Aorta (tissue), 5 donors: ENCODE results near the gene KDM4F. TPM values are rescaled to one million over a fixed set of nuclear protein-coding genes. Genes with fewer than 3 reads are reported as not detected.
A peak's percentile ranks its signal among the peaks of the same experiment; 100 is the strongest.

Experiments used
- ATAC-seq: fragments of 200-7000 bp; cut with Tn5 transposase; one replicate; pipeline ENCODE4 v1.9.1; 2022; ENCODE audit warnings: moderate library complexity; ENCODE audit not compliant: low FRiP score
- DNase-seq, 2 donors: peaks; one replicate each; pipeline ENCODE4 v3.0.0-alpha.2; 2020
- H3K27ac ChIP-seq, 2 donors: one replicate each; pipeline ENCODE4 v1.5.1; 2013; ENCODE audit warnings: low read length in 2 of 2, mild to moderate bottlenecking in 2 of 2, moderate library complexity in 2 of 2, control low read depth in 1 of 2, inconsistent platforms in 1 of 2, low read depth in 1 of 2
- H3K27me3 ChIP-seq, 2 donors: one replicate each; pipeline ENCODE4 v1.6.1; 2013; ENCODE audit warnings: control low read depth in 1 of 2, low read length in 1 of 2, mild to moderate bottlenecking in 1 of 2, moderate library complexity in 1 of 2; ENCODE audit not compliant: insufficient read depth in 2 of 2, control insufficient read depth in 1 of 2
- H3K36me3 ChIP-seq, 2 donors: one replicate each; pipeline ENCODE4 v1.6.1; 2013; ENCODE audit warnings: control low read depth in 1 of 2, low read length in 1 of 2, mild to moderate bottlenecking in 1 of 2; ENCODE audit not compliant: insufficient read depth in 2 of 2, control insufficient read depth in 1 of 2
- H3K4me1 ChIP-seq, 2 donors: one replicate each; pipeline ENCODE4 v1.6.1; 2013; ENCODE audit warnings: low read length in 2 of 2, control low read depth in 1 of 2, mild to moderate bottlenecking in 1 of 2, moderate library complexity in 1 of 2; ENCODE audit not compliant: insufficient read depth in 2 of 2, control insufficient read depth in 1 of 2
- H3K4me3 ChIP-seq, 2 donors: one replicate each; pipeline ENCODE4 v1.5.1; 2013; ENCODE audit warnings: low read length in 2 of 2, control low read depth in 1 of 2, mild to moderate bottlenecking in 1 of 2
- H3K9me3 ChIP-seq: one replicate; pipeline ENCODE4 v1.6.1; 2013; ENCODE audit warnings: mild to moderate bottlenecking, low read length; ENCODE audit not compliant: control insufficient read depth
- WGBS, 2 donors: extraction: QIAGEN DNeasy Blood & Tissue Kit; methylation state at CpG; one replicate each; pipeline ENCODE4 v1.1.7; 2013; 5-methylcytosine and 5-hydroxymethylcytosine counted together
- intact Hi-C, 2 donors: fragments of 100-400 bp; cut with DNase I; formaldehyde crosslinking; loops; one replicate each; pipeline versions ENCODE4 v1.14.2 to v1.15.0; 2022
- polyA plus RNA-seq, 2 donors: library from polyadenylated mRNA; stranded (reverse); fragments of 200-250 nt; gene quantifications; one replicate each; pipeline ENCODE4 v1.2.3, GENCODE V29; 2013
- total RNA-seq, 2 donors: library from RNA; stranded (reverse); fragmentation: NEBNext Ultra II Directional; extraction: Animal tissue kit (Norgen Biotek cat#: 25700); gene quantifications; one replicate each; pipeline ENCODE4 v1.2.1, GENCODE V29; 2021
- donor health status: healthy with polysubstance abuse.
- donor health status: Bipolar disorder and iron deficiency.
- donor health status: DM: no; HTN: no; CAD: no.
- donor health status: DM: no; HTN: no; CAD: no.
- donor health status: DM: yes; HTN: yes; CAD: no.

Gene KDM4F
- total and polyA plus RNA-seq, 4 donors: not detected

GRCh38 chr11:95089620-95090542, 40.7 kb downstream of the KDM4F start, which contains the start of gene ENDOD1:
Gene ENDOD1 (plus strand): TSS chr11:95089846. CDS start chr11:95089928, 82 bp downstream.
- ATAC-seq (peak; percentile 97), DNase-seq (peak; percentile 91 to 95)
- Histone ChIP-seq H3K36me3 (no peaks in the 10 kb centered on the region), H3K27me3 (no peaks in the 10 kb centered on the region), H3K9me3 (no peaks in the 10 kb centered on the region), H3K4me1 (no peaks in the 10 kb centered on the region), H3K27ac (peak within 1 kb of the TSS in 1 of 2 donors; percentile 84), H3K4me3 (peak within 1 kb of the TSS; percentile 78 to 84)
- WGBS, 2 donors: 0 to 1% methylated on average over 62 to 106 of the region's 106 CpGs
- intact Hi-C loops: loop anchor here in 1 of 2 donors (2.0 kb wide), 1 partner anchor 21 kb away; no protein-coding TSS in a partner anchor

DNA sequence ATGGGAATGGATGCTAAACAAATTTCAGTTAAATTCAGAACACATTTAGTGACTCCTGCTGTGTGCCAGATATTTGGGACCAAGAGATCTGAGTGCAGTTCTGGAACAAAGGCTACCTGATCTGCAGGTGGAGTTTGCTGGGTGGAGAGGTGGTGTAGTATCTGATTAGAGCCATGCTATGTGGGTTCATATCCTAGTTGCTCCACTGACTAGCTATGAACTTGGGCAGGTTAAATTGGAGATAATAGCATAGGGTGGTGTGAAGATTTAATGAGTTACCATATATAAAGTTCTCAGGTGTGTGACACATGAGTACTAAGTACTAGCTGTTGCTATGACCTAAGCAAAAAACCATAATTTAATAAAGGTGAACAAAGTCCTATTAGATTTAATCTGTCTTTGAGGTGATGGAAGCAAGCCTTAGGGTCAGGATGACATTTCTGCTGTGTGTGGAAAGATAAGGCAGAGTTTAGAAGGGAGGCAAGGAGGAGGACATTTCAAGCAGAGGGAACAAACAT, 42.5 kb downstream of the KDM4F start:
- intact Hi-C loops: loop anchor here in 1 of 2 donors (2.0 kb wide), 1 partner anchor 23 kb away; no protein-coding TSS in a partner anchor
- Histone ChIP-seq H3K4me1 (peaks cover 0 to 6% of the 10 kb centered on the region in 2 donors), H3K27ac (no peak overlapping the region), H3K9me3 (no peaks in the 10 kb centered on the region), H3K36me3 (no peaks in the 10 kb centered on the region), H3K4me3 (no peak overlapping the region), H3K27me3 (no peaks in the 10 kb centered on the region)
- DNase-seq: no peak
- ATAC-seq: no peak

GRCh38 chr11:95092549-95093324, 43.5 kb downstream of the KDM4F start:
- WGBS, 2 donors: 52 to 53% methylated on average over 5 of the region's 5 CpGs
- H3K9me3 ChIP-seq: no peaks in the 10 kb centered on the region
- intact Hi-C loops: no loop called here
- peaks cover 0 to 6% of the 10 kb centered on the region in 2 donors for H3K4me1 ChIP-seq
- ATAC-seq: no peak
- no peak overlapping the region for H3K4me3 ChIP-seq
- no peaks in the 10 kb centered on the region for H3K27me3 ChIP-seq
- no peak overlapping the region for H3K27ac ChIP-seq
- no peaks in the 10 kb centered on the region for H3K36me3 ChIP-seq
- no peak for DNase-seq

- H3K4me1 ChIP-seq: peaks cover 0 to 6% of the 10 kb centered on the region in 2 donors
- intact Hi-C loops: no loop called here
- no peak overlapping the region for H3K27ac ChIP-seq
- ATAC-seq: no peak
- no peaks in the 10 kb centered on the region for H3K36me3 ChIP-seq
- 92 to 95% methylated on average over 3 of the region's 3 CpGs for WGBS, 2 donors
- H3K4me3 ChIP-seq: no peak overlapping the region
- DNase-seq: no peak
- no peaks in the 10 kb centered on the region for H3K9me3 ChIP-seq
- no peaks in the 10 kb centered on the region for H3K27me3 ChIP-seq
These were observed 44.3 kb downstream of the KDM4F start for GRCh38 chr11:95093548-95093947.

GRCh38 chr11:95095858-95096587, 46.8 kb downstream of the KDM4F start:
- H3K4me3 ChIP-seq: no peak overlapping the region
- ATAC-seq: no peak

GRCh38 chr11:95097209-95097608, 48.0 kb downstream of the KDM4F start:
- no peak for DNase-seq
- peaks cover 0 to 6% of the 10 kb centered on the region in 2 donors for H3K4me1 ChIP-seq
- H3K36me3 ChIP-seq: no peaks in the 10 kb centered on the region
- 72 to 78% methylated on average over 3 of the region's 3 CpGs for WGBS, 2 donors
- H3K27ac ChIP-seq: no peak overlapping the region
- ATAC-seq: no peak
- no peaks in the 10 kb centered on the region for H3K9me3 ChIP-seq
- H3K4me3 ChIP-seq: no peak overlapping the region
- intact Hi-C loops: loop anchor here in 1 of 2 donors (5.0 kb wide), 1 partner anchor 50 kb away; no protein-coding TSS in a partner anchor
- no peaks in the 10 kb centered on the region for H3K27me3 ChIP-seq

More at GRCh38 chr11:95095858-95096587, 46.8 kb downstream of the KDM4F start:
- intact Hi-C loops: loop anchor here in 1 of 2 donors (5.0 kb wide), 1 partner anchor 51 kb away; no protein-coding TSS in a partner anchor
- 8 to 12% methylated on average over 4 of the region's 4 CpGs for WGBS, 2 donors
- no peak overlapping the region for H3K27ac ChIP-seq
- no peak for DNase-seq
- no peaks in the 10 kb centered on the region for H3K27me3 ChIP-seq
- peaks cover 0 to 6% of the 10 kb centered on the region in 2 donors for H3K4me1 ChIP-seq
- H3K9me3 ChIP-seq: no peaks in the 10 kb centered on the region
- no peaks in the 10 kb centered on the region for H3K36me3 ChIP-seq

- intact Hi-C loops: loop anchor here in 1 of 2 donors (5.0 kb wide), 1 partner anchor 48 kb away; no protein-coding TSS in a partner anchor
- H3K9me3 ChIP-seq: no peaks in the 10 kb centered on the region
- DNase-seq (no peak), ATAC-seq (no peak)
- no peak overlapping the region for H3K4me3 ChIP-seq
- no peaks in the 10 kb centered on the region for H3K36me3 ChIP-seq
- H3K4me1 ChIP-seq: peaks cover 0 to 6% of the 10 kb centered on the region in 2 donors
- H3K27ac ChIP-seq: no peak overlapping the region
- no peaks in the 10 kb centered on the region for H3K27me3 ChIP-seq
- 91 to 94% methylated on average over 3 of the region's 3 CpGs for WGBS, 2 donors
These were observed 49.6 kb downstream of the KDM4F start for GRCh38 chr11:95098826-95099225.

GRCh38 chr11:95100191-95100648, 51.0 kb downstream of the KDM4F start:
- no peak overlapping the region for H3K27ac ChIP-seq
- H3K27me3 ChIP-seq: no peaks in the 10 kb centered on the region
- H3K4me1 ChIP-seq: peaks cover 0 to 4% of the 10 kb centered on the region in 2 donors
- DNase-seq (no peak), ATAC-seq (no peak)
- intact Hi-C loops: no loop called here
- H3K36me3 ChIP-seq: no peaks in the 10 kb centered on the region
- no peak overlapping the region for H3K4me3 ChIP-seq
- no peaks in the 10 kb centered on the region for H3K9me3 ChIP-seq
- WGBS, 2 donors: 95% methylated on average over 4 of the region's 4 CpGs
